Adrenal gland (tissue), 12 donors: ENCODE results near the gene RTP5. TPM values are rescaled to one million over a fixed set of nuclear protein-coding genes. Genes with fewer than 3 reads are reported as not detected.

Experiments used
- DNase-seq, 7 donors: peaks; one replicate each; pipeline ENCODE4 v3.0.0-alpha.2; 2019 to 2020
- H3K27ac ChIP-seq, 5 donors: fragments of 200-600 bp; sonication (generic) in 4 of 5; 1 replicate in 3 of 5; 2 replicates in 2 of 5; pipeline versions ENCODE4 v1.5.1 to v1.8.0; 2016 to 2020; ENCODE audit warnings: mild to moderate bottlenecking in 1 of 5
- H3K27me3 ChIP-seq: fragments of 200-600 bp; 2 replicates; pipeline ENCODE4 v1.8.0; 2021
- H3K36me3 ChIP-seq, 2 donors: fragments of 200-600 bp; replicated peaks in 1 of 2; 1 replicate in 1 of 2; 2 replicates in 1 of 2; pipeline versions ENCODE4 v1.5.1 to v1.8.0; 2018 to 2022
- H3K4me1 ChIP-seq, 2 donors: fragments of 200-600 bp; replicated peaks in 1 of 2; 1 replicate in 1 of 2; 2 replicates in 1 of 2; pipeline versions ENCODE4 v1.5.1 to v1.8.0; 2018 to 2021
- H3K4me3 ChIP-seq, 4 donors: fragments of 200-600 bp; sonication (generic) in 3 of 4; one replicate each; pipeline ENCODE4 v1.5.1; 2016 to 2018
- H3K9me3 ChIP-seq, 3 donors: fragments of 200-600 bp; sonication (generic) in 1 of 3; replicated peaks in 1 of 3; 1 replicate in 2 of 3; 2 replicates in 1 of 3; pipeline versions ENCODE4 v1.5.1 to v1.8.0; 2016 to 2021
- POLR2A ChIP-seq, 2 donors: fragments of 450-650 bp; IDR thresholded peaks; one replicate each; pipeline ENCODE4 v1.6.1; 2017; ENCODE audit warnings: antibody characterized with exemption in 2 of 2, mild to moderate bottlenecking in 2 of 2, moderate library complexity in 1 of 2
- WGBS, 4 donors: extraction: QIAGEN DNeasy Blood & Tissue Kit in 2 of 4; methylation state at CpG; one replicate each; pipeline versions ENCODE4 v1.1.5 to v1.1.7; 2013 to 2017; 5-methylcytosine and 5-hydroxymethylcytosine counted together
- intact Hi-C, 2 donors: fragments of 100-400 bp; cut with DNase I; formaldehyde crosslinking; loops; one replicate each; pipeline versions ENCODE4 v1.14.1 to v1.15.0; 2022 to 2023
- polyA plus RNA-seq, 3 donors: library from polyadenylated mRNA; stranded (reverse); fragments of 200-250 nt in 2 of 3; fragments of 350-450 nt in 1 of 3; fragmentation: Illumina TruSeq in 1 of 3; extraction: RNeasy Lipid Tissue Mini Kit (QIAGEN cat#74804) in 1 of 3; gene quantifications; one replicate each; pipeline ENCODE4 v1.2.3, GENCODE V29; 2013 to 2014
- total RNA-seq, 9 donors: library from RNA; depleted of rRNA in 4 of 9; stranded (reverse); fragments of >200 nt in 4 of 9; fragments of 120-200 nt in 1 of 9; fragmentation: NEBNext Ultra II Directional in 1 of 9; extraction: Animal tissue kit (Norgen Biotek cat#: 25700) in 1 of 9; gene quantifications; one replicate each; pipeline versions ENCODE4 v1.1.0 to v1.2.4, GENCODE V29; 2013 to 2023
- TF ChIP-seq, protein P1 (sequence below), 6 experiments: fragments of 450-650 bp in 4 of 6; fragments of 200-600 bp in 2 of 6; sonication (generic) in 1 of 6; IDR thresholded peaks; 1 replicate in 5 of 6; 2 replicates in 1 of 6; pipeline versions ENCODE4 v1.5.1 to v1.8.0; 2016 to 2021; ENCODE audit warnings: antibody characterized with exemption in 6 of 6, mild to moderate bottlenecking in 2 of 6, moderate library complexity in 1 of 6
- donor health status: healthy with polysubstance abuse.
- donor health status: Bipolar disorder and iron deficiency.
- donor health status: DM: yes; HTN: yes; CAD: no.
- donor health status: DM: no; HTN: no; CAD: no.
- donor health status: DM: no; HTN: no; CAD: no.
- donor health status: DM: yes; HTN: yes; CAD: no.

RTP5 gene
- total and polyA plus RNA-seq, 12 donors = 0.07 to 0.56 (median 0.11) TPM; not detected in 9

DNA sequence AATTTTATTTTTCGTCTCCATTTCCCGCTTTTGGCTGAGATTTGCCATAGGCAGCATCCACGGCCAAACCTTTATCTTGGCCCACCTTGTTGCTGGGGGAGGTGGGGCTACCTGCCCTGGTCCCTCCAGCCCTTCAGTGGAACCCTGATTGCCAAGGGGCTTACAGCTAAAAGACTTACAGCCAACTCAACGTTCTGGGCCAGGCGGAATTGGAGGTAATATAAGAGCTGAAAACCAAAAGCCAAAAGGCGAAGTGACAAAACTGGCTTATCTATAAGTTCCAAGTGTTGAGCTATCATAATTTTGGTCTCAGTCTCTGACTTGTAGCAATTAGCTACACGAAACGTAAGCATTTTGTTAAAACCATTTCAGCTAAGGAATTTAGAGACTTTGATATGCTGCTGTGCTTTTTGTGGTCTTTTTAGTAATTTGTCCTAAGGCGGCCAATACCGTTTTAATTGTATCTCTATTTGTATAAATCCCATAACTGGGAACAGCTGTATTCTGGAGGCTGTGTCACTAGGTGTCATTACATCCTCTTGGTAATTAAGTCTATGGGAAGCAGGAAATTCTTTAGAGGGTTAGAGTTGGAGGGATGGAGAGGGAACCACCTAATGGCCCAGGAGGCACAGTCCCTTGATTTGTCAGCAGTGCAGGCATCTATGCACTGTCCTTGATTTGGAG, 34.9 kb upstream of the RTP5 start:
- intact Hi-C loops = no loop called here
- no peak overlapping the region for H3K4me3 ChIP-seq
- no peaks in the 10 kb centered on the region for H3K27me3 ChIP-seq
- H3K4me1 ChIP-seq = no peaks in the 10 kb centered on the region
- WGBS, 4 donors = 82 to 92% (median 86%) methylated on average over 10 of the region's 10 CpGs
- no peak overlapping the region for H3K27ac ChIP-seq
- DNase-seq = peak in 1 of 7 donors; percentile 4
- H3K9me3 ChIP-seq = no peaks in the 10 kb centered on the region
- TF ChIP-seq POLR2A (IDR thresholded peaks at IDR 0.05) = no peak
- TF ChIP-seq, protein P1, sequence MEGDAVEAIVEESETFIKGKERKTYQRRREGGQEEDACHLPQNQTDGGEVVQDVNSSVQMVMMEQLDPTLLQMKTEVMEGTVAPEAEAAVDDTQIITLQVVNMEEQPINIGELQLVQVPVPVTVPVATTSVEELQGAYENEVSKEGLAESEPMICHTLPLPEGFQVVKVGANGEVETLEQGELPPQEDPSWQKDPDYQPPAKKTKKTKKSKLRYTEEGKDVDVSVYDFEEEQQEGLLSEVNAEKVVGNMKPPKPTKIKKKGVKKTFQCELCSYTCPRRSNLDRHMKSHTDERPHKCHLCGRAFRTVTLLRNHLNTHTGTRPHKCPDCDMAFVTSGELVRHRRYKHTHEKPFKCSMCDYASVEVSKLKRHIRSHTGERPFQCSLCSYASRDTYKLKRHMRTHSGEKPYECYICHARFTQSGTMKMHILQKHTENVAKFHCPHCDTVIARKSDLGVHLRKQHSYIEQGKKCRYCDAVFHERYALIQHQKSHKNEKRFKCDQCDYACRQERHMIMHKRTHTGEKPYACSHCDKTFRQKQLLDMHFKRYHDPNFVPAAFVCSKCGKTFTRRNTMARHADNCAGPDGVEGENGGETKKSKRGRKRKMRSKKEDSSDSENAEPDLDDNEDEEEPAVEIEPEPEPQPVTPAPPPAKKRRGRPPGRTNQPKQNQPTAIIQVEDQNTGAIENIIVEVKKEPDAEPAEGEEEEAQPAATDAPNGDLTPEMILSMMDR (IDR thresholded peaks at IDR 0.05) = no peak
- H3K36me3 ChIP-seq = no peaks in the 10 kb centered on the region

DNA sequence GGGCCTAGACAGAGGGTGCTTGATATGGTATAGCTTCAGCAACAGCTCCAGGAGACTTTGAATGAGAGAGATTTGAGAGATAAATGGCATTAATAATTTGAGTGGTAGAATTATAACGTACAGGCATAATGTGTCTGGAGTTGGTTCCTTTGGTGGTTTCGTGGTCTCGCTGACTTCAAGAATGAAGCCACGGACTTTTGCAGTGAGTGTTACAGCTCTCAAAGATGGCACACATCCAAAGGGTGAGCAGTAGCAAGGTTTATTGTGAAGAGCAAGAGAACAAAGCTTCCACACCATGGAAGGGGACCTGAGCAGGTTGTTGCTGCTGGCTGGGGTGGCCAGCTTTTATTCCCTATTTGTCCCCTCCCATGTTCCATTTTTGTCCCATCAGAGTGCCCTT, 33.9 kb upstream of the RTP5 start:
- intact Hi-C loops = no loop called here
- H3K36me3 ChIP-seq = no peaks in the 10 kb centered on the region
- WGBS, 4 donors = 61 to 72% (median 68%) methylated on average over 4 of the region's 4 CpGs
- no peak for TF ChIP-seq POLR2A (IDR thresholded peaks at IDR 0.05)
- TF ChIP-seq, protein P1 (IDR thresholded peaks at IDR 0.05) = no peak
- no peak overlapping the region for H3K27ac ChIP-seq
- H3K4me3 ChIP-seq = no peak overlapping the region
- no peaks in the 10 kb centered on the region for H3K9me3 ChIP-seq
- H3K4me1 ChIP-seq = no peaks in the 10 kb centered on the region
- DNase-seq = peak in 1 of 7 donors; percentile 6
- no peaks in the 10 kb centered on the region for H3K27me3 ChIP-seq

DNA sequence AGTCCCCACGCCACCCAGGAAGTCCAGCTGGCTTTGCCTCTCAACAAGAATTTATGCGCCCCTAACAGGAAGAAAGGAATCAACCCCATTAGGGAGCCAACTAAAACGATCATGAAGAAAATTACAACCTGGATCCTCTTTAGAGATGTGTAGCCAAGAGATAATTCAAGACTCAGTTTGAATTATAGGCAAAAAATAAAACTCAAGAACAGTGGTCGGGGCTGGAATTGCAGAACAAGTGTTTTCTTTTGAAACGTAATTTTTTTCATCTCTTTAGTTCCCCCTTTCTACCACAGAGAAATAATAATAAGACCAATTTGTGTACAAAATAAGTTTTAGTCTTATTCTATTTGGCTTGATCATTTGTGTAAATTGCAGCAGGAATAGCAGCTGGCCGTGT, 33.2 kb upstream of the RTP5 start:
- Histone ChIP-seq H3K36me3 (no peaks in the 10 kb centered on the region), H3K4me3 (no peak overlapping the region), H3K27me3 (no peaks in the 10 kb centered on the region), H3K27ac (no peak overlapping the region), H3K4me1 (no peaks in the 10 kb centered on the region), H3K9me3 (no peaks in the 10 kb centered on the region)
- intact Hi-C loops = no loop called here
- TF ChIP-seq POLR2A (IDR thresholded peaks at IDR 0.05) = no peak
- TF ChIP-seq, protein P1 (IDR thresholded peaks at IDR 0.05) = no peak
- peak in 1 of 7 donors; percentile 6 for DNase-seq
- 41 to 51% (median 49%) methylated on average over 6 of the region's 6 CpGs for WGBS, 4 donors

DNA sequence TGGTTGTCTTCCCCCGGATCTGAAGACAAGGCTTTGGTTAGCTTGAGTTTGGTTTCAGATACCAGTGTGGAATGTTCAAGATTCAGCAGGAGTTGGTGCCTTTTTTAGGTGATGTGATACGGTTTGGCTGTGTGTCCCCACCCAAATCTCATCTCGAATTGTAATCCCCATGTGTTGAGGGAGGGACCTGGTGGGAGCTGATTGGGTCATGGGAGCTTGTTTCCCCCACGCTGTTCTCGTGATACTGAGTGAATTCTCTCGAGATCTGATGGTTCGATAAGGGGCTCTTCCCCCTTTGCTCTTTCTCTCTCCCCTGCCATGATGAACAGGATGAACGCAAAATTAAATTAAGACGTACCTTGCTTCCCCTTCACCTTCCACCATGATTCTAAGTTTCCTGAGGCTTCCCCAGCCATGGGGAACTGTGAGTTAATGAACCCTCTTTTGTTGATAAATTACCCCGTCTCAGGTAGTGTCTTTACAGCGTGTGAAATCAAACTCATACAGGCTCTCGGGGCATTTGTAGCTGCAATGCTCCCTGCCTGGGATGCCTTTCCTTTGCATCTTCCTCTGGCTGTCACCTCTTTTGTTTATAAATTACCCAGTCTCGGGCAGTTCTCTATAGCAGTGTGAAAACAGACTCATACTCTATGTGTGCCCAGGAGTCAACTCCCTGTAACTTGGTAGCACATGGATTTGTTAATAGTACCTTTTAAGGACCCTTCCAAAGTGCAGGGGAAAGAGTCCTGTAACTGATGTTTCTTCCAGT, 32.1 kb upstream of the RTP5 start:
- 57 to 71% (median 69%) methylated on average over 13 of the region's 13 CpGs for WGBS, 4 donors
- Histone ChIP-seq H3K4me3 (no peak overlapping the region), H3K4me1 (no peaks in the 10 kb centered on the region), H3K9me3 (no peaks in the 10 kb centered on the region), H3K36me3 (no peaks in the 10 kb centered on the region), H3K27ac (no peak overlapping the region), H3K27me3 (no peaks in the 10 kb centered on the region)
- intact Hi-C loops = no loop called here
- peak in 1 of 7 donors; percentile 9 for DNase-seq
- TF ChIP-seq POLR2A (IDR thresholded peaks at IDR 0.05) = no peak
- TF ChIP-seq, protein P1 (IDR thresholded peaks at IDR 0.05) = no peak
